Hepatic stellate cell (primary cell): Measurements from ENCODE around the gene NOX5.
"Not testable (repeated sequence)": the region's sequence is repeated elsewhere in the genome, so short reads cannot be mapped to it uniquely, and the experiment has no call there.

ENCODE experiments used
- DNase-seq: peaks from one replicate; pipeline ENCODE4 v3.0.0; 2011; ENCODE audit warnings: low spot score

NOX5 gene, protein sequence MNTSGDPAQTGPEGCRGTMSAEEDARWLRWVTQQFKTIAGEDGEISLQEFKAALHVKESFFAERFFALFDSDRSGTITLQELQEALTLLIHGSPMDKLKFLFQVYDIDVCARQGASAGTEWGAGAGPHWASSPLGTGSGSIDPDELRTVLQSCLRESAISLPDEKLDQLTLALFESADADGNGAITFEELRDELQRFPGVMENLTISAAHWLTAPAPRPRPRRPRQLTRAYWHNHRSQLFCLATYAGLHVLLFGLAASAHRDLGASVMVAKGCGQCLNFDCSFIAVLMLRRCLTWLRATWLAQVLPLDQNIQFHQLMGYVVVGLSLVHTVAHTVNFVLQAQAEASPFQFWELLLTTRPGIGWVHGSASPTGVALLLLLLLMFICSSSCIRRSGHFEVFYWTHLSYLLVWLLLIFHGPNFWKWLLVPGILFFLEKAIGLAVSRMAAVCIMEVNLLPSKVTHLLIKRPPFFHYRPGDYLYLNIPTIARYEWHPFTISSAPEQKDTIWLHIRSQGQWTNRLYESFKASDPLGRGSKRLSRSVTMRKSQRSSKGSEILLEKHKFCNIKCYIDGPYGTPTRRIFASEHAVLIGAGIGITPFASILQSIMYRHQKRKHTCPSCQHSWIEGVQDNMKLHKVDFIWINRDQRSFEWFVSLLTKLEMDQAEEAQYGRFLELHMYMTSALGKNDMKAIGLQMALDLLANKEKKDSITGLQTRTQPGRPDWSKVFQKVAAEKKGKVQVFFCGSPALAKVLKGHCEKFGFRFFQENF

DNA sequence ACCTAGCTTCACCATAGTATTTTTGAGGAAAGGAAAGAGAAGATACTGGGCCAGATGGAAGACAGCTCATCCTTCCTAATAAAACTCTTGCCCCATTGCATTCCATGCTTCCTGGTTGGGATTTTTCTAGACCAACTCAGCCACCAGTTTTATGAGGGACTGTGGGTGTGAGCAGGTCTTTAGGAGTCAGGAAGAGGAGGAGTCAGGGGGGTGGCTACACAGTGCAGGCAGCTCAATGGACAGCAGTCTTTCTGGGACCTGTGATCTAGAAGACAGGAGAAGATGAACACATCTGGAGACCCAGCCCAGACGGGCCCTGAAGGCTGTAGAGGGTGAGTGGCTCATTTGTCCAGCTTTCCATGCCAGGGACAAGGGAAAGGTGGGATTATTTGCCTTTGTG, at the start of gene NOX5:
TSS of gene NOX5 (plus strand) at position 242 of the 400 bp plus-strand sequence. CDS start at position 283, 41 bp downstream.
- no peak for DNase-seq

DNA sequence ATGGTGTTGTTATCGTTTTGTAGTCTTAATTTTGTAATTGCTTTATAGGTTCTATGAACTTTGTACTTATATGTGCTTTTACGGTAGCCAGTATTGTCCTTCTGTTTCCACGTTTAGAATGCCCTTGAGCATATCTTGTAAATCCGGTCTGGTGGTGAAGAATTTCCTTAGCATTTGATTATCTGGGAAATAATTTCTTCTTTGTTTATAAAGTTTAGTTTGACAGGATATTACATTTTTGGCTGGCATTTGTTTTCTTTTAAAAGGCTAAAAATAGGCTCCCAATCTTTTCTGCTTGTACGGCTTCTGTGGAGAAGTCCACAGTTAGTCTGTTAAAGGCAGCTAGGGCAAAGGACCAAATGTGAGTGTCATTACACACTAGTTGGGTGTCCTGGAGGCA, 47.5 kb upstream of the NOX5 start:
- no peak for DNase-seq

DNA sequence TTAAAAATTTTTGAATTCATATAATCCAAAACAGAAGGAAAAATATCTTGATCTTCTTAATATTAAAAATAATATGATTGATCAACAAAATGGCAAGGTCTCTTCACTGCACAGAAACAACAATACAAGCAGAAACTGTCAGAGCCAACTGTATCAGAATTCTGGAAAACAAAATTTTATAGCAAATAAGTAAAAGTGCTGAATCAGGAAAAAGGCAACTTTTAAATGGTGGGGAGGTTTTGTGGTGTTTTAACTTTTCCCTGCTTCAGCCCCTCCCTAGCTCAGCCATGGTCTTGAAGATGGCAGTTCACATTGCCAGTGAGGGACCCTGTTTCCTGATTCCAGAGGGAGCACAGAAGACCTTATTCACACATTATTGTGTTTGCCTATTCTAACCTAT, 46.5 kb upstream of the NOX5 start:
- no peak for DNase-seq

DNA sequence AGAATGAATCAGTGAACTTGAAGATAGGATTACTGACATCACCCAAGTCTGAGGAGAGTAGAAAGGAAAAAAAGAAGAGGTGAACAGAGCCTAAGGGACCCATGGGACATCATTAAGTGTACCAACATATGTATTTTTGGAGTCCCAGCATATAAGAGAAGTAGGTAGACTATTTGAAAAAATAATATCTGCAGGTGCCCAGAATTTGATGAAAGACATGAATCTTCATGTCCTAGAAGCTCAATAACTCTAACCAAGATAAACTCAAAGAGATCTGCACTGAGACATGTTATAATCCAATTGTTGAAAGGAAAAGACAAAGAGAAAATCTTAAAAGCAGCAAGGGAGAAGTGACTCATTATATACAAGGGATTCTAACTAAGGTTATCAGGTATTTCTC, 45.2 kb upstream of the NOX5 start:
- DNase-seq = no peak

DNA sequence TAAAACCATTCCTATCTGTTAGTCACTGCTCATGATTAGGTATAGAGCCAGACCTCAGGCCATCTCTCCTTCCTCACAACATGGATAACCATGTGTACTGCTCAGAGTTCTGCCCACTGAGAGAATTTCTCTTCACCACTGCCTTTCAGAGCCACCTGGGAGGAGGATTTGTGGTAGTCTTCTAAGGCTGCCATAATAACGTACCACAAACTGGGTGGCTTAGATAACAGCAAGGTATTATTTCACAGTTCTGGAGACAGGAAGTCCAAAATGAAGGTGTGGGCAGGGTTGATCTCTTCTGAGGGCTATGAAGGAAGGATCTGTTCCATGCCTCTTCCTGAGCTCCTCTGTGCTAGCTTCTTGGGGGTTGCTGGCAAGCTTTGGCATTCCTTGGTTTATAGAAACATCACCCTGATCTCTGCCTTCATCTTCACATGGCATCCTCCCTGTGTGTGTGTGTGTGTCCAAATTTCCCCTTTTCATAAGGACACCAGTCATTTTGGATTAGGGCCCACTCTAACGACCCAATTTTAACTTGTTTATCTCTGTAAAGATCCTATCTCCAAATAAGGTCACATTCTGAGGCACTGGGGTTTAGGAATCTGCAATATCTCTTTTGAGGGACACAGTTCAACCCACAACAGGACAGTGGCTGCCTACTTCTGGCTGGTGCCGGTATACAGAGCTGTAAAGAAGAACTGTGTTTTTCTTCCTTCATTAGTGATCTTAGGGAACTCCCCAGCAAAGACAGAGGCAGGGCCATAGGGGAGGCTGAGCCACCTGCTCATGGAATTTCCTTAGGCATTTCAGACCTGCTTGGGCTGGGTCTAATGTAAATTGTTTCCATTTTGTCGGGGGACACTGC, 42.1 kb upstream of the NOX5 start:
- DNase-seq = no peak

DNA sequence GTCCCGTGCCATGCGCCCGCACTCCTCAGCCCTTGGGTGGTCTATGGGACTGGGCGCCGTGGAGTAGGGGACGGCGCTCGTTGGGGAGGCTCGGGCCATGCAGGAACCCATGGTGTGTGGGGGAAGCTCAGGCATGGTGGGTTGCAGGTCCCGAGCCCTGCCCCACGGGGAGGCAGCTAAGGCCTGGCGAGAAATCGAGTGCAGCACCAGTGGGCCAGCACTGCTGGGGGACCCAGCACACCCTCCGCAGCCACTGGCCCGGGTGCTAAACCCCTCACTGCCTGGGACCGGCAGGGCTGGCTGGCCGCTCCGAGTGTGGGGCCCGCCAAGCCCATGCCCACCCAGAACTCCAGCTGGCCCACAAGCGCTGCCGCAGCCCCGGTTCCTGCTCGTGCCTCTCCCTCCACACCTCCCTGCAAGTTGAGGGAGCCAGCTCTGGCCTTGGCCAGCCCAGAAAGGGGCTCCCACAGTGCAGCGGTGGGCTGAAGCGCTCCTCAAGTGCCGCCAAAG, 38.8 kb upstream of the NOX5 start:
- not testable (repeated sequence) for DNase-seq

DNA sequence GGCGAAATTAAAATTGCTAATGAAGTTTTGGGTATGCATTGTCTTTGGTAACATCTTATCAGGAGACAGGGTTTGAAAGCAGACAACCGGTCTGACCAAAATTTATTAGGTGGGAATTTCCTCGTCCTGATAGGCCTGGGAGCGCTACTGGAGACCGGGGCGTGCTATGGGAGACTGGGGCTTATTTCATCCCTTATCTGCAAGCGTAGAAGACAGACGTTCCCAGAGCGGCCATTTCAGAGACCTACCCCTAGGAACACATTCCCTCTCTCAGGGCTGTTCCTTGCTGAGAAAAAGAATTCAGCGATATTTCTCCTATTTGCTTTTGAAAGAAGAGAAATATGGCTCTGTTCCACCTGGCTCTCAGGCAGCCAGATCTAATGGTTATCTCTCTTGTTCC, 37.1 kb upstream of the NOX5 start:
- DNase-seq = not testable (repeated sequence)

DNA sequence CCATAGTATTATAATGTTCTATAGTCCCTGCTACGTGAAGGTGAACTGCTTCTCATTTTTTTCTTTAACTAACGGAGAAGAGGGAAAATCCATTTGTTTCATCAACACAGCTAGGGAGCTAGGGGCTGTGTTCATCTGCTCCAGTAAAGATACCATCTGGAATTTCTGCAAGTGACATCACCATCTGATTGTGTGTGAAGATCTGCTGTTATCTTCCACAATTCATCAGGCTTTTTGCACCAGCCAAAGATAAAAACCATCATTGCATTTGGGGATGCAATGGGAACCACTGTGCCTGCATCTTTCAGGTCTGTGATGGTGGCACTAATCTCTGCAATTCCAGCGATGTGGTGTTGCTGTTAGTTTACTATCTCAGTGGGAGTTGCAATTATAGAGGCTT, 35.5 kb upstream of the NOX5 start:
- no peak for DNase-seq

DNA sequence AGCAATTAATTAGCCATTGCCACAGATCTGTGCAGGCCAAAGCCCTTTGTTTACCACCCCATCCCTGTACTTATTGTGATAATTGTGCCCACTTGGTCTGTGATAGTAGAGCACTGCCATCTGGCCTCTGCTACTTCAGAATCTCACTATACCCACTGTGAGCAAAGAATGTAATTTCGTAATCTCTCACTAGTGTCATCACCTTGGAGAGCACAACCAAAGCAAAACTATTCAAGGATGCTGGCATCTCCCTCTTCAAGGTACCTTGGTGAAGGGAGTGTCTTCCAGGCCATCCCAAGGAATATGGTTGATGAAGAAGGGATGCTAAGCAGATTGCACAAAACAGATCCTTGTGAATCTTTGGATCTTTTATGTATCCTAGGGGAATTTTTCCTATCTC, 34.7 kb upstream of the NOX5 start:
- no peak for DNase-seq

DNA sequence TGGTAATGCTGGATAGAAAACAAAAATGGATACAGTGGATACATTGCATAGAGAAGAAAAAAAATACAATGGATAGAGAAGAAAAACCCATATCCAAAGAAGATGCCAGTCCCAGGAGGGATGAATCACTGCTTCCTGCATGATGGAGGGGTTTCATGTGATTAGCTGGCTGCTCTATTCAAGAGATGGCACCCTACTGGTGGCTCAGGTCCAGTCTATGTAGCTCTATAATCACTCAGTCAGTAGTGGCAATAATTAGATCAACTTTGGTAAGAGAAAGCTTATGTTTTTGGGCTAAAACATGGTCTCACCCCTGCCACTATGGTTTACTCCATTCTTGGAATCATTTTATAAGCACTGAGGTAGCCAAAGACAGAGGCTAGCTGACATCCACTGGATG, 33.7 kb upstream of the NOX5 start:
- no peak for DNase-seq

DNA sequence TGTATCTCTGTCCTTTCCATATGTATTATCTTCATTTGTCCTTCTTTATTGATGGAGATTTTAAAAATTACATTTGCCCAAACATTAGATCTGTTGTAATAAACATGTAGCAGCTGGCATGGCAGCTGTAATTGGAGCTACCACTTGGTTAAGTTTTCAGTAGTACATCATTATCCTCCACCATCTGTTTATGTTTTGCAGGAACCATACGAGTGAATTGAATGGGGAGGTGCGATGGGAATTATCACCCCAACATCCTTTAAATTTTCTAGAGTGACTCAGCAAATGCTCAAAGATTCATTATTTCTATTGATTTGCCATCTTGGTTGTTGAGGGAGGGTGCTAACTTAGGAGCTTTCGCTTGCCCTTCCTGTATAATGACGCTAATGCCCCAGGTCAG, 32.6 kb upstream of the NOX5 start:
- no peak for DNase-seq

DNA sequence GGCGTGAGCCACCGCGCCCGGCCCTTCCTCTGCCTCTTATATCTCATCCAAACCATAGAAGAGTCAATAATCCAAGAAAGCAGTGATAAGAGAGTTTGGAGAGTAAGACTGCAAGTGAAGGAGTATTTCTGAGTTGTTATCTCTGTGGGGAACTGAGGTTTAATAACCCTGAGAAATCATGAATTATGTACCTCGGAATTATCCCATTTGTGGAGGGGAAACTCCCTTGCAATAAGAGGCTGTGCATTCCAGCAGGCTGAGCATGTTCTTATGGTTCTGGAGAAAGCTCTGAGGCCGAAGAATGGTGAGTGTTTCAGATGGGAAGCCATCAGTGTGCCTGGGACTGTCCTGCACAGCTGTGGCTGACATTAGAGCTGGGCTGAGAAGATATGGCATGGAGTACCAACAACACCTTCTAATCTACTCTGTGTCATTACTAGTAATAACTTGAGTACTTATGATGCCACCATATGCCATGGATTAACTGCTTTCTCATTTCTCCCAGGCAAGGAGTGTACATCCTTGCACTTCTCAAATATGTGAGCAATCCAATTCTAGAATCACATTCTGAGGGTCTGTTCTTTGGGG, 31.4 kb upstream of the NOX5 start:
- no peak for DNase-seq

DNA sequence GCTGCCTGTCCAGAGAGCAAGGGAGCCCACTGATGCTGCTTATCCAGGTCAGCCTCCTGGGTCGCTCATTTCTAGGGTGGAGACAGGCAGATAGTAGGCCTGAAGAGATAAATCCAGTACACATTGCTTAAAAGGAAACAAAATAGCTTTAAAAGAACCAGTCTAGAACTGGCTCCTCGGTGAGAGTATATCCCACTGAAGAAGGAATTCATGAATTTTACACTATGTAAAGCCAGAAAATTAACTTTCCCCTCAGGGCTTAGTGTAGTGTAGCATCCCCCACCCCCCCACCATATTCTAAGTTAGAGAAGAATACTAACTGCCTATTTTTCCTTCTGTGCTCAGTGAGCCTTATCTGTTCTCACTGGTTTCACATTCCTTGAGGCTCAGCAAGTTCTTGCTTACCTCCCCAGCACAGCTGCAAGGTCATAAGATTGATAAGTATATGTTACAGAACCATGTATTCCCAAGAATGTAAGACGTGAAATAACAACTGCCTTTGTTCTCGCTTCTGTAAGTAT, 30.5 kb upstream of the NOX5 start:
- no peak for DNase-seq

DNA sequence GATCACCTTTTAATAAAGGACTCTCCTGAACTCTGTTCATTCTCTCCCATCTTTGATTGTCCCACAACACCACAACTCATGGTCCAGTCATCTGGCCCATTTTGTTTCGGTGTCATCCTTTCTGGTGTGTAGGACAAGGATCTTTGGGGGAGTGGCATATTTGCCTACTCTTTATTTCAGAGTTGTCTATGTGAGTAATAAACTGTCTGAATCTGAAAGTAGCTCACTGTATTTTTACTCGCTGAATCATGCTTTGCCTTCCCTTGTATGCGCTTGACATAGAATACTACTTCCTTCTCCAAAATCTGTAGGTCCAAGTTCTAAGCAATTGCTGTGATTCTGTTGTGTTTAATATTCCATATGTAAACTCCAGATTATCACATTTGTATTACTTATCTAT, 29.9 kb upstream of the NOX5 start:
- no peak for DNase-seq

DNA sequence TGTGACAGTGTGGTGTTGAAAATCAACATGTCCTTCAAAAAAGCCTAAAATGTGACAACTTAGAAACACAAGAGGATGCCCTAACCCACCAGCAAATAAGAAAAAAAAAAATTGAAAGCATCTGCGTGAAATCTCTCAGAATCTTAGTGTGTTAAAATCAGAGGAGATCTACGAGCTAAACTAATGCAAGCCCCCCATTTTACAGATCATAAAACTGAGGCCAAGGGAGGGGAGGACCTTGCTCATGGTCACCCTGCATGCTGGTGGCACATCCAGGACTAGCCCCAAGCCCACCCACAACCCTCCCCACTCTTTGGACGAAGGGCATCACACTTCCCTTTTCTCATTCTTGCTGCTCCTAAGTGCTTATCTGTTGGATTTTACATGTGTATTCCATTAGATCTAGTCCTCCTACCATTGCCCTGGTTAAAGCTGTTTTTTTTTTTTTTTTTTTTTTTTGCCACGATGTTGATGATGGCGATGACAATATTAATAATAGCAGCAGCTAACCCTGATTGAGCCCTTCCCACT, 29.1 kb upstream of the NOX5 start:
- DNase-seq = no peak

DNA sequence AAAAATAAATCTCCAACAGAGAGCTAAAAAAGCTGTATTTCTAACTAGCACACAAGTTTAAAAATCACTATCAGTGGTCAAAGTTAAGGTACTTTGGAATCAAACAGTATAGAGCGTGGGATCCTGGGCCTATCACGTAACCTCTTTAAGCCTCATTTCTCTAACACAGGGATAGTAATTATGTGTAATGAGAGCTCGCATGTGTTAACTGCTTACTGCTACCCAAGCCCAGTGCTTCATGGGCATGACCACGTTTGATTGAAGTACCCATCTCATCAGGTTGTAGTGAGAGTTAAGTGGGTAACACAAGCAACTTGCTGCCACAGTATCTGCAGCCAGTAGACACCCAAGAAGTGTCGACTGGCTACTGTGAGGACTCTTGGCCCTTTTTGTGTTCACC, 28.2 kb upstream of the NOX5 start:
- no peak for DNase-seq

DNA sequence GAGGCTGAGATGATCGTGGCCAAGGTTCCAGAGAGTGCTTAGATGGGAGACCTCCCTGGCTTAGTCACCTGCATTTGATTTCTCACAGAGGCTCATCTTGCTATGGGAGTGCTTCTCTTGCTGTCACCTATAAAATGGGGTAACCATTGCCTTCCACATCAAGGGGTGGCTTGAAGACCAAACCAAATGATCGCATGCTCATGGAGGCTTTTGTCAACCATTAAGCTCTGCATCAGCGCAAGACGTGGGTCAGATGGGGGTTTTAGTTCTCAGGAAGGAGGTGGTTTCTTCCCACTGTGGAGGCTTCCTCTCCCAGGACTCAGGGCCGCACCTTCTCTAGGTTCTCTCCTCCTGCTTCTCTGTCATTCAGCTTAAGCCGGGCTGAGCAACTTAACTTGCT, 27.4 kb upstream of the NOX5 start:
- DNase-seq = no peak

DNA sequence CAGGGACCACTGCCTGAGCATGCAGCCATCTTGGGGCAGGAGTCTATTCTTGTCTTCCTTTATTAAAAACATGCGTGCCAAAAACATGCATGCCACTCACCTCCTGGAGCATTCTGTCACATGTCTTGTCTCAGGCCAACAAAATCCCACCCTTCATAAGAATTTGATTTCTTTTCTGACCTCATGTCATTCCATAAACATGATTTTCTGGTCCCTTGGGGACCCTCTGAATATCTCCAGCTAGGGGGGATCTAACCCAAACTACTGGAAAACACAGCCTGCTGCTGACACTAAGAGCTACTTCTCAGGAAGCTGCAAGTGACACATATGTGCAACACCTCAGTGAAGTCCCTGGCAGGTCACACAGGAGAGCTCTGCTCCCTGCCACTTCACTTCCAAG, 26.8 kb upstream of the NOX5 start:
- DNase-seq = no peak

DNA sequence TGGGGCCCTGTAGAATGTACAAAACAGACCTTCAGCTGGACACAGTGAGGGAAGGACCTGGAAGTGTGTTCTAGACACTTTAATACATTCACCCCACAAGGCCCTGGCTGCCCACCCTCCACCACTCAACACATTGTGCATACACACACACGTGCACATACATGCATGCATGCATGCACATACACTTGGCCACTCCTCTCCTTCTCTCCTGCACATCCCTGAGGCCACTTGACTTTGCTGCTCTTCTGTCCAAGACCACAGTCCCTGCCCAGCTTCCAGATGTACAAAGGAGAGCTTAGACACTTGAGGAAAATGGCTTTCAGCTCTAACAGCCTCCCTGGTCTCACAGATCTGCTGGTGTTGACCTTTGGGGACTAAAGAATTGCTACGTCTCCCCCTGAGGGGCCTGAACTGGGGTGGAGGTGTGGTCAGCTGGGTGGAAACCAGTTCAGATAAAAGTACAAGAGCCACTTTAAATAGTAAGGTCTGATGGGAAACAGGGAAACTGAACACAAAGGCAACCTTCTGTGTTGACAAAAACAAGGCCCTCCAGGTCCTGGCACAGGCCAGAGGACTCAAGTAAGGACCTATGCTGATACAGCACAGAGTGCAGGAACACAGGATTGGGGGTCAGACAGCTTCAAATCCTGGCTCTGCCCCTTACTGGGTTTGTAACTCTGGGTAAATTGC, 24.8 kb upstream of the NOX5 start:
- no peak for DNase-seq

DNA sequence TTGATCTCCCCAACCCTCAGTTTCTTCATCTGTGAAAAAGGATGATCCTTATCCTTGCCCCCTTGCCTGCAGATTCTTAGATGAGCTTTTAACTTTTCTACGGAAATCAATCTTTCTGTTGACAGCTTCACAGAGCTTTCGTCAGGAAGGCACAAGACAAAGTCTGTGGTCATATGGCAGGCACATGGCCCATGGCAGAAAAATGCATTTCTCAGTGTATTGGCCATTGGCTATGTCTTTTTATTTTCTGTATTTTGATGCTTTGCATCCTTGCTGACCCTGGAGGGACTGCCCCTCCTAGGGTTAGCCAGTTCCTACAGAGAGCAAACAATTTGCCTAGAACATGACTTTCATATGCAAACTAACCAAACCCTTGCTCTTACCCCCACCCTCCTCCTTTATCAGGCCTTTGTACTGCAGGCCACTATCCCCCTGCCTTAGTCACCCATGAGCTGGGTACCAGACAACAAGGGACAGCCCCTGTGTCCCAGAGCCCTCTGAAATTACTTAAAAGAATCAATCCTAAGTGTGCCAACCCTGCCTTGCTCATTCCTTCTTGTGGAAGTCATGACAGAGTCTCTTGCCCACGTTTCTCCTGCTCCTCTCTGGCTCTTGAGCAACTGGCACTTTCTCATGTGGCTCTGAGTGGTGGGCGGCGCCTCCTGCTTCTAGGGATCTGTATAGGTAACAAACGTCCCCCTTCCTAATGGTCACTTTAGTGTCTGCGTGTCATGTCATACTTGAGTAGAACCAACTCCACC, 24.1 kb upstream of the NOX5 start:
- DNase-seq = no peak
